ENCODE measurements around the gene SLC23A1.

DNA sequence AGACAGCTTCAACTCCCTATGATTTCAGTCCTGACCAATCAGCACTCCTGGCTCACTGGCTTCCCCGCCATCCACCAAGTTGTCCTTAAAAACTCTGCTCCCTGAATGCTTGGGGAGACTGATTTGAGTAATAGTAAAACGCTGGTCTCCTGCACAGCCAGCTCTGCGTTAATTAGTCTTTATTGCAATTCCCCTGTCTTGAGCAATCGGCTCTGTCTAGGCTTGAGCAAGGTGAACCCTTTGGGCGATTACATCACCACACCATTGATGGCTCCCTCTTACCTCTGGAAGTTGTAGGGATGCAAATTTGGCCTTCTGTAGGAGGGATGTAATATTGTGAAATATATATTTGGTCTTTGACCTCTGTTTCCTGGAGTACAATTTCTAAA lies 2.9 kb upstream of the SLC23A1 start:
- TF ChIP-seq MAZ (IDR thresholded peaks at IDR 0.05; ENCODE audit: borderline replicate concordance, low read depth, low read length) (no peak), MAFK (IDR thresholded peaks at IDR 0.05; ENCODE audit: partially characterized antibody) (no peak), REST (IDR thresholded peaks at IDR 0.05) (no peak), EP300 (IDR thresholded peaks at IDR 0.05) (no peak), CHD2 (IDR thresholded peaks at IDR 0.05; ENCODE audit: low read length, partially characterized antibody) (no peak), CHD4 (IDR thresholded peaks at IDR 0.05; ENCODE audit: borderline replicate concordance) (no peak), POLR2A (IDR thresholded peaks at IDR 0.05; ENCODE audit: low read length) (no peak), ZC3H11A (IDR thresholded peaks at IDR 0.05) (no peak), SMC3 (IDR thresholded peaks at IDR 0.05) (no peak), RCOR1 (IDR thresholded peaks at IDR 0.05; ENCODE audit: low read depth, low read length) (no peak)
- TF ChIP-seq, protein P1, sequence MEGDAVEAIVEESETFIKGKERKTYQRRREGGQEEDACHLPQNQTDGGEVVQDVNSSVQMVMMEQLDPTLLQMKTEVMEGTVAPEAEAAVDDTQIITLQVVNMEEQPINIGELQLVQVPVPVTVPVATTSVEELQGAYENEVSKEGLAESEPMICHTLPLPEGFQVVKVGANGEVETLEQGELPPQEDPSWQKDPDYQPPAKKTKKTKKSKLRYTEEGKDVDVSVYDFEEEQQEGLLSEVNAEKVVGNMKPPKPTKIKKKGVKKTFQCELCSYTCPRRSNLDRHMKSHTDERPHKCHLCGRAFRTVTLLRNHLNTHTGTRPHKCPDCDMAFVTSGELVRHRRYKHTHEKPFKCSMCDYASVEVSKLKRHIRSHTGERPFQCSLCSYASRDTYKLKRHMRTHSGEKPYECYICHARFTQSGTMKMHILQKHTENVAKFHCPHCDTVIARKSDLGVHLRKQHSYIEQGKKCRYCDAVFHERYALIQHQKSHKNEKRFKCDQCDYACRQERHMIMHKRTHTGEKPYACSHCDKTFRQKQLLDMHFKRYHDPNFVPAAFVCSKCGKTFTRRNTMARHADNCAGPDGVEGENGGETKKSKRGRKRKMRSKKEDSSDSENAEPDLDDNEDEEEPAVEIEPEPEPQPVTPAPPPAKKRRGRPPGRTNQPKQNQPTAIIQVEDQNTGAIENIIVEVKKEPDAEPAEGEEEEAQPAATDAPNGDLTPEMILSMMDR (IDR thresholded peaks at IDR 0.05) = no peak

Measured in A549 (cell line).